A172 (cell line): ENCODE measurements around the gene AP1M1. TPM values are rescaled to one million over a fixed set of nuclear protein-coding genes. Genes with fewer than 3 reads are reported as not detected.

Experiments
- DNase-seq: peaks from one replicate; pipeline ENCODE4 v3.0.0-alpha.2; 2015; ENCODE audit warnings: low spot score
- total RNA-seq: library from RNA; depleted of rRNA; stranded (reverse); fragments of >200 nt; shearing (Covaris generic); gene quantifications from 2 replicates; pipeline ENCODE4 v1.2.3, GENCODE V29; 2014

Gene AP1M1
- total RNA-seq, 1 experiment from 2014 or later: 133 TPM

DNA sequence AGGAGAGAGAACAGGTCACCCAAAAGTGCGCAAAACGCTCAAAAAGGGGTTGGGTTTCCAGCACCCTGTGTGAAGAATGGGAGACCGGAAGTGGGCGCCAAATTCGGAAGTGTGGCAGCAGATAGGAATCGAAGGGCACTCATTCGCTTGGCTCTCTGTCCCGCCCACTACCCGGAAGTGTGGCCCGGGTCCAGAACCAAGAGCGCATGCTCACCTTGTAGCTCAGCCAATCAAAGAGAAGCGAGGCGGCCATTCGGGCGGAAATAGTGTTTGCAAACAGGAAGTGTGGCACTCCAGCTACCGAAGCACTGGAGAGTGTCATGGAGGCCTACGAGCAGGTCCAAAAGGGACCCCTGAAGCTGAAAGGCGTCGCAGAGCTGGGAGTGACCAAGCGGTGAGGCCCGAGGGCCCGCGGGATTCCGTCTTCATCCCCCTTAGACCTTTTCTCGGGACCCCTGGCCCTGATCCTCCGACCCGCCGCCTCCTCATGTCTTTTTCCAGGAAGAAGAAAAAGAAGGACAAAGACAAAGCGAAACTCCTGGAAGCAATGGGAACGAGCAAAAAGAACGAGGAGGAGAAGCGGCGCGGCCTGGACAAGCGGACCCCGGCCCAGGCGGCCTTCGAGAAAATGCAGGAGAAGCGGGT is 12.5 kb upstream of the AP1M1 start, which contains the start of gene FAM32A:
FAM32A (plus strand) TSS at position 288 of the 645 bp plus-strand sequence; CDS start at position 321, 33 bp downstream.
- peak; percentile 100 for DNase-seq

DNA sequence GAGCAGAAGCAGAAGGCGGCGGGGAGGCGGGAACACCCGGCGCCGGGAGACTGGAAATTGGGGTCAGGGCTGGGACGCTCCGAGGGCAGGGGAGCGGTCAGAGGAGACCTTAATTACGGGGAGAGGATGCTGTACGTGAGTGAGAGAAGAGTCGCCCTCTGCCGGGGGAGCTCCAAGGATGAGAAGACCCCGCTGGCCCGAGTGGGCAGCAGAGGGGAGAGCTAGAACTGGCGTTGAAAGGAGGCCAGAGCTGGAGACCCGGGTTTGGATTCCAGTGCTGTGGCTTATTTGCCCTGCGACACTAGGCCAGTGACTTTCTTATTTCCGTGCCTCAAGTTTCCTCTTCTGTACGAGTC is 12.0 kb upstream of the AP1M1 start:
- DNase-seq: peak; percentile 30

DNA sequence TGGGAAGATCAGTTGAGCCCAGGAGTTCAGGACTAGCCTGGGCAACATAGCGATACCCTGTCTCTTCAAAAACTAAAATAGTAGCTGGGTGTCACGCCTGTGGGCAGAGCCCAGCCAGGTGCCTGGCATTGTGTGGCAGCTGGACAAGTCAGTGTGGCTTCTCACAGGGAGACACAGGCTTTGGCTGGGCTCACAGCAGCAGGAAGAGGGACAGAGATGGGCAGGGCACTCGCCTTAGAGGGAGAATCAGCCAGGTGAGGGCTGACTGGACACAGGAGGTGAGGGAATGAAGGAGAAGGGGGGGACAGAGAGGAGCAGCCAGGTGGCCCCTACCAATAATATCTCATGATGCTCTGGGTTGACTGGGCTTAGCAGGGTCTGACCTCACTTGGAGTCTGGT is 9.2 kb upstream of the AP1M1 start:
- no peak for DNase-seq

DNA sequence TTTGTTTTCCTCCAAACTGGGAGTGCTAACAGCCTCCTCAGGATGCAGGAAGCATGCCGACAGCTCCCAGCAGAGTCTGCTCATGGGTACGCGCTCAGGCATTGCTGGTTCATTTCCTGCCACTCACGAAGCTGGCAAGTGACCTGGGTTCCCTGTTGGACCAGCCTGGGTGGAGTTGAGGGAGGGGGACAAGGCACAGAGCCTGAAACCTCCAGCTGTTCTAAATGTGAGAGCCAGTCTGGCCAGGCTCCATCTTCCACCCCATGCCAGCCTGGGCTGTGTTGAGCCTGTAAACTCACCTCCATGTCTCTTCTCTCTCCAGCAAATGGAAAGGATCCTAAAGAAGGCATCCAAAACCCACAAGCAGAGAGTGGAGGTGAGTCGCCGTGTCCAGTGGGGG is 7.5 kb upstream of the AP1M1 start:
- DNase-seq: no peak

DNA sequence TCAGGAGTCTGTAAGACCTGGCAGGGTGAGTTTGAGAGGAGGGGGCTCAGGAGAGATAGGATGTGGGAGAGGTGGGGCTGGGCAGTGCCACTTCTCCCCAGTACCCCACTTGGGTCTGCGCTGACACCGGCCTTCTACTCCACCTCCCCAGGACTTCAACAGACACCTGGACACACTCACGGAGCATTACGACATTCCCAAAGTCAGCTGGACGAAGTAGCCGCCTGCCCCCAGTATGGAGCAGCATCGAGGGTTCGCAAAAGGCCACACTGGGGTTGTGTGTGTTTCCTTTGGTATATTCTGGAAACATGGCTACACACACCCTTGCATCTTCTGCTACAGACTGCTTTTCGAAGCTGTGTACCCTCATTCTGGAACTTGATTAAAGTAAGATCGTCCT is 7.0 kb upstream of the AP1M1 start:
- no peak for DNase-seq

DNA sequence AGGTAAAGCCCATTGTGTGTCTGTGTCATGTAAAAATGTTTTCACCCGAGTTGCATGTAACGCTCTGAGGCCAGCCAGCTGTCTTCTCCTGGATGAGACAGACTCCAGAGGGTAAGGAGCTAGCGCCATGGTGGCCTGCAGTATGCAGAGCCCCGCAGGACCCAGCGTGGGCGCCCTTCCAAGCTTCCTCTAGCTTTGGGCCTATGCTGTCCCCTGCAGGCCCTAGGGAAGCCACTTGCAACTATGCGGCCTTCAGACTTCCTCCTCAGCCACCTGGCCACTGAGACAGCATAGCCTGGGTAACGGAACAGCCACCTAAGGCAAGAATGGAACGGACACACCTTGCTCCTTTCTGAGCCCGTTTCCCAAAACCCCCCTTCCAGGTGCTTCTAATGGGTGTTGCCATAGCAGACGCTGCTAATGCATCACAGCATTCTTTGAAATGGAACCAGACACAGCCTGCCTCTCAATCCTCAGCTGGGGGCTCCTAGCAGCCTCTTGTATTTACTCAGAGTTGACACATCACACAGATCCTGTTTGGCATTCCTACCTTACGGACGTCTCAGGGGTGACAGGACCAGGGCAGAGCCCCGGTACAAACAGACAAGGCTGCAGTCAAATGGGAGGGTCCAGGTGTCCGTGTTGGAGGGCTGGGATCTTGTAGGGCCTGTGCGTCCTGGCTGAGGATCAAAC is 6.3 kb upstream of the AP1M1 start:
- no peak for DNase-seq

DNA sequence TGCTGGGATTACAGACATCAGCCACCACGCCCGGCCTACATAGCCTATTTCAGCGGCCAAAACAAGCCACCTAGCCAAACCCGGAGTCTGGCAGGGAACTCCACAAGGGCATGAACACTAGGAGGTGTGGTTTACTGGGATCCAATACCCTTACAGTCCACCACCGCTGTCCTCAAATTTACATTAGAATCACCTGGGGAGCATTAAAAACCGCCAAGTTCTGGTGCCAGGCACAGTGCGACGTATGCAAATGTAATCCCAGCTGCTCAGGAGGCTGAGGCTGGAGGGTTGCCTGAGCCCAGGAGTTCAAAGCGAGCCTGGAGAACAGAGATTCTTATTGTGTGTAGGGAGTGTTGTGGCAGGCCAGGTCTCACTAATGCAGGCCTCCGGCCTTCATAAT is 4.2 kb upstream of the AP1M1 start:
- no peak for DNase-seq

DNA sequence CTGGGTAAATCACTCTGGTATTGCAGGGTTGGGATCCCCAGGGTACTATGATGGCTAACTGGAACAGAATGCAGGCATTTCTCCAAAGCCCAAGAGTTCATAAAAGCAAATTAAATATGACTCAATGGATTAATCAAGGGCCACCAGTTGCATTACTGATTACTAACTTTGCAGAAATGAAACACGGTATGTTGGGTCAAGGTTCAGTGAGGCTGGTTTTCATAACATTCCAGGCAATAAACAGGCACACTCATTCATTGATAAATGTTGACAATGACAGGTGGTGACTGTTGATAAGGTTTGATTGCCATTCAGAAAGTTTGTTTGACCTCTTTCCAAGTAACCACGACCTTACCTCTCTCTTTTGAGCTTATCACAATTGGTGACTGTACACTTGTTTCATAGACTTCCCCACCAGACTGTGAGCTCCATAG is 506 bp upstream of the AP1M1 start:
- DNase-seq: peak; percentile 70

DNA sequence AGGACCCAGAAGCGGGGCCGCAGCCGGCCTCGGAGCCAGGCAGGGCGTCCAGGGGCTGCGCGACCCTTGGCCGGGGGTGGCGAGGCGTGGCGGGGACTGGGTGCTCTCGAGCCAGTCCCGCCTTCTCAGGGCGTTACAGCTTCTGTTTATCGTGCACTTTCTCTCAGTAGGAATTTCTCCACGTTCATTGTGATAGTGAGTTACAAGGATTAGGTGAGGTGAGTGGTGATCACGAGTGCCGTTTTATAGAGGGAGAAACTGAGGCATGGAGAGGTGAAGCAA is 600 bp downstream of the AP1M1 start:
- DNase-seq: no peak

DNA sequence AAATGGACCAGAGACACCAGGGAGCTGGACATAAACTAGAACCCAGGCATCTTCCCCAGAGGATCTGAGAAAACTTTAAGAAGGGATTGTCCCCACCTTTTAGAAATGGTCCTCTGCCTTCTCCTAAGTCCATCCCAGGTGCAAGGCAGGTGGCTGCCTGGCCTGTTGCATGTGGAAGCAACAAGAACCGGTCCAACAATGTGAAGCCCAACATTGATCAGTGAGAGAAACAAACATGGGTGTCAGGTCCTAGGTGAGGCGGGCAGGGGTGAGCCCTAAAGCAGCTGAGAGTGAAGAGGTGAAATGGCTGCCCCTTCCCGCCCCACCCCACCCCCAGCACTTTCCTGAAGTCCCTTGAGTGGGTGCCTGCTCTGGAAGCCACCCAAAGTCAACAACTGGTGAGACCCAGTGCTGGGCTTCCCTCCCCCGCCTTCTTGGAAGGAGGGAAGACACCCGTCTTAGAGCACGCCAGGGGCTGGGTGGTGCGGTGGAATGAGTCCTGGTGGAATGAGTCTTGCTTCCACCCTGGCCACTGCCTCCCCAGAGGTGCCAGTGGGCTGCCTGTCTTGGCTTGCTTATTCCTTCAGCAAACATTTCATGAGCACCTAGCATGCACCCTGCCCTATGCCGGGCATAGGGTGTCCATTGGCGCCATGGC is 1.7 kb downstream of the AP1M1 start:
- no peak for DNase-seq

DNA sequence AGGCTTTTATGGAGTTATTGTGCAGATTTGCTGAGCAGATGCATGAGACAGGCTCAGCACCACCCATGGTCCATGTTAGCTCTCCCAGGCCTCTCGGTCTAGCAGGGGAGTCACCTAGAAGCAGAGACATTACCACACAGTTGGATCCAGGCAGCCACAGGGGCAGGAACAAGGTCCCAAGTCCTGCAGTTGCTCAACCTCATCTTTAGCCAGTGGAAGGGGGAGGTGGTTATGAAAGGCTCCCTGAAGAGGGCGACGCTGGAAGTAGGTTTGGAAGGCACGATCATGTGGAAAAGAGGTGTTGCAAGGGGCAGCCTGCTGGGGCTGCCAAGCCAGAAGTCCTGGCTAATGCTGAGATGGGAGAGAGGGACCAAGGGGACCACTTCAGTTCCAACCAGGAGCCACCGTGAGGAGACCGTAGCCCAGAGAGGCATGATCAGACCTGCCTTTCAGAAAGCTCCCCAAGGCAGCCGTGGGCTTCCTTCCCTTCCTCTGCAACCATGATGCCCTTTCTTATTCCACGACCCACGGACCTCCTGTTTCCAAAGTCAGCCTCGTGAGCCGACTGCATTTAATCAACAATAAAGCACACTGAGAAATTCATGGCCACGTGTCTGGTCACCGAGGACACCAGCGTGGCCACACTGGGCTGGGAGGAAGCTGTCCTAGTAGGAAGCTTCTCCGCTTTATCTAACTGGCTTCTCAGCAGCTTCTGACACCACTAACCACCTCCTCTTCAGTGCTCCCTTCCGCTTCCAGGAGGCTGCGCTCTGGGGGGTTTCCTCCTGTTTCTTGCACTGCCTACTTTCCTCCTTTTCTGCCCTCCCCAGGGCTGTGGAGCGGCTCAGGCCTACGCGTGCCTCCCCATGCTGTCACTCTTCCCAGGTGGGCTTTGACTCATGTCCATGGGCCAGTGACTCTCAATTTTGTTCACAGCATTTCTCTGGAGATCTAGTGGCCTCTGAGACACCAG is 2.6 kb downstream of the AP1M1 start:
- DNase-seq: no peak

DNA sequence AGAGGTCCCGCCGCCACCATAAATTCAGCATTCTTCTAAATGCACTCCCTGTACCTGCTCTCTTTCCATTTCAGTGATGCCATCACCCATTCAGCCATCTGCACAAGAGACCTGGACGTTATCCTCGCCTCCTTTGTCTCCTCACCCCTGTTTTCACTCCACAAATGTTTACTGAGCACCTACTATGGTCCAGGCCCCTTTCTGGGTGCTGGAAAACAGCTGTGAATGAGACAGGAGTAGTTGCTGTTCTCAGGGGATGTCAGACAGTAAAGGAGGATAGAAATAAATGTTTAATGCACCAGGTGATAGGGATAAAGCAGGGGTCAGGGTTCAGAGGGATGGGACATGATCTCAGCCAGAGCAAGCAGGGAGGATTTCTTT is 3.3 kb downstream of the AP1M1 start:
- no peak for DNase-seq

DNA sequence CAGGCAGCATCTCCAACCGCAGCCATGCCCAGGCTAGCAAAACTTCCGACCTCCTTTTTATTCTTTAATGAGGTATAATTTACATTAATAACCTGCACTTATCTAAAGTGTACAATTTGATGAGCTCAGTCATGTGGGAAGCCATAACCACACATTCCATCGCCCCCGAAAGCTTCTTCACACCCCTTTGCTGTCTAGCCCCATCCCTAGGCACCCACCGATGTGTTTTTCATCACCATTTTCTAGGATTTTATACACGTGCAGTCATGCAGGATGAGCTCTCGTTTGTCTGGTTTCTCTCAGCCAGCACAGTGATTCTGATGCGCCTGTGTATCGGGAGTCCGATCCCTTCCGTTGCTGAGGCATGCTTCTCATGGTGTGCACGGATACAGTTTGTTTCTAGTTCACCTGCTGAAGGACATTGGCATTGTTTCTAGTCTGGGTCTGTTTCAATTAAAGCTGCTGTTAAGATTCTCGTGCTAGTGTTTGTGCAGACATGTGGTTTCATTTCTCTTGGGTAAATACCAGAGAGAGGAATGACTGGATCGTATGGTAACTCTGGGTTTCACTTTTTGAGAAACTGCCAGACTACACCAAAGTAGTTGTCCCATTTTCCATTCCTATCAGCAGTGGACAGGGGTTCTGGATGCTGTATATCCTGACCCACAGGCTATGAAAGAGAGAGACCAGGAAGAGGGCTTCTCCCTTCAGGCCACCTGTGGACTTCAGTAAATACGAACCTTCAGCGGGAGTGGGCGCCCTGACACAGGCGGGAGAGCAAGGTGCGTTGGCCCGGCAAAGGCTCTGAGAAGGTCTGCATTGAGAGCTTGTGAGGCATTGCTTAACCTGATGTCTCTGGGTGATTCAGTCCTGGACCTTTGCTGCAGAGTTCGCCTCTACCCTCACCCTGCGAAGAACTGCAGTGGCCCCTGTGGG is 4.9 kb downstream of the AP1M1 start:
- DNase-seq: no peak

DNA sequence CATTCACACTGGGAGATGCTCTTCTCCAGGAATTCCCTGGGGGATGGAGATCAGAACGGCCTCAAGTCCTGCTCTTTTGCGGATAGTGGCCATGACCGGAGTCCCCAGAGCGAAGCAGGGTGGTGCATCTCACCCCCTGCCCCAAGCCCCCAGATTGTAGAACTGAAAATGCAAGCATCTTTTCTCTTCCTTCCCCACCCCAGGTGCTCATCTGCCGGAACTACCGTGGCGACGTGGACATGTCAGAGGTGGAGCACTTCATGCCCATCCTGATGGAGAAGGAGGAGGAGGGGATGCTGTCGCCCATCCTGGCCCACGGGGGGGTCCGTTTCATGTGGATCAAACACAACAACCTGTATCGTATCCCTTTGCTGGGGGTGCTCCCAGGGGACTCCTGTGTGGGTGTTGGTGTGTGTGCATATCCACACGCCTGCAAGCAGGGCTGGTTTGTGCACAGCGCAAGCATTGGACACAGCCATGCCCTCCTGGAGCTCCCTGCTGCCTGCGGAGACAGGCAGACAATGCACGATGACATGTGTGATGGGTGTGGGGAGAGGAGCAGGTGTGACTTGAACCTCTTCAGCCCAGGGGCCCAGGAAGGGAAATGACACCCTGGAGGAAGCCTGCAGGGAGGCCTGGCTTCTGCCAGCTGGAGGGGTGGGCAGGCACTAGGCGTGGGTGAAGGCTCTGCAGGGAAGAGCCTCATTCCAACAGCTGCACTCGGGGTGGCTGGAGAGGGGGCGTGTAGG is 5.7 kb downstream of the AP1M1 start:
- no peak for DNase-seq

DNA sequence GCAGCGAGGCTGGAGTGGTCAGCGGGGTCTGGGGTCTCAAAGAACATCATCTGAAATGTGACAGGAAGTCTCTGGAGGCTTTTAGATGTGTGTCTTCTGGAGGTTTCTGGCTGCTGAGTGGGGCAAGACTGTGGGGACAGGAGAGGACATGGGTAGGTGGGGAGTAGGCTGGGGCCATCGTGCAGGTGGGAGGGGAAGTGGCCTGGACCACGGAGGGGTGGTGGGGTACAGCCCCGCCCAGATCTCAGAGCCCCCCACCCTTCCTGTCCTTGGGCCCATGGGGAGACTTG is 6.2 kb downstream of the AP1M1 start:
- no peak for DNase-seq

DNA sequence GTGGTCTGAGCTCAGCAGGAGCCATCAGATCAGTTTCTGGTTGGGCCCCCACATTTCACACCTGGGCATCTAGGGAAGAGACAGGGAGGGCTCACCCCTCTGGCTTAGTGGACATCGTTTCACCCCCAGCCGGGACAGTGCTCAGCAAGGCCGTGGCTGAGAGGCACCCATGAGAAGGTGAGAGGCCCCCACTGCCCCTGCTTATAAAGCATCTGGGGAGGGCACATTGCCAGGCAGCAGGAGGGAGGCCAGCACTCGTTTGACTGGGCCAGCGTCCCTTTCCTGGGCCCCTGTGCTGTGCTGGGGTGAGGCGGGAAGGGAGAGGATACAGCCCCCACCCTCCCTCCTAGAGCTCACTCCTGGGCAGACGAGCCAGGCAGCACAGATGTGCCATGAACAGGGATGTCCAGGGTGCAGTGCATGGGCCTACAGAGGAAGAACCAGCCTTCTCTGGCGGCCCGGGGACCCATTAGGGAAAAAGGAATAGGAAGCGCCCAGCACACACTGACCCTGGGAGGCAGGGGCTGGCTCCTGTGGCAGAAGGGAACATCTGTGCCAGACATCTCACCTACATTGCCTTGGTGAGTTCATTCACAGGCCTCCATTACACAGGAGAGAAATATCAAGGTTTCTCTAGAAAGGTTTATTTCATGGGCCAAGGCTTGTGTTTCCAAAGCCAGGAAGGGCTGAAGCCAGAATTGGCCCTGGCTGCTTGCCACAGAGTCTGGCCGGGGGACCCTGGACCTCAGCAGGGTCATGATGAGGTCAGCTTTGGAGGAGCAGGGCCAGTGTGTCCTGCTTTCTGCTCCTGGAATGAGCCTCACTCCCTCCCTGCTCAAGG is 7.7 kb downstream of the AP1M1 start:
- DNase-seq: no peak

DNA sequence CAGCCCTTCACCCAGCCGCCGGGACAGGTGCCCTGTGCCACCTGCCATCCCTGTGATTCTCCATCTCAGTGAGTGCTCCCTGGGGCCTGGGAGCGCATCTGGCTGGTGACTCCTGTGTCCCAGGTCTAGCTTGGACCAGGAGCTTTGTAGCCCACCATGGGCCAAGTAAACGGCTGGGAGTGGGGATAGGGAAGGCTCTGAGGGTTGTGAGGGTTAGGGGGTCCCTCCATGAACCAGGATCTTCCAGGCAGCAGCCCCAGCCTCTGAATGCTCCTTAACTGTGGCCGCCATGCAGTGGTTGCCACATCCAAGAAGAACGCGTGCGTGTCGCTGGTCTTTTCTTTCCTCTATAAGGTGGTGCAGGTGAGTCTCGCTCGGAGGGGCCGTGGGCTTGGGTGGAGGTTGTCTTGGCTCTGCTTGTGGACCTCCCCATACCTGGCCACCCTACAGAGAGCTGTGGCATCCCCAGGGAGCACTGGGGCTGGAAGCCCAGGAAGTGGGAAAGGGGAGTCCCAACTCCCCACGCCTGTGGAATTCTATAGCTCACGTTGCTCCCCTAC is 8.4 kb downstream of the AP1M1 start:
- DNase-seq: no peak

DNA sequence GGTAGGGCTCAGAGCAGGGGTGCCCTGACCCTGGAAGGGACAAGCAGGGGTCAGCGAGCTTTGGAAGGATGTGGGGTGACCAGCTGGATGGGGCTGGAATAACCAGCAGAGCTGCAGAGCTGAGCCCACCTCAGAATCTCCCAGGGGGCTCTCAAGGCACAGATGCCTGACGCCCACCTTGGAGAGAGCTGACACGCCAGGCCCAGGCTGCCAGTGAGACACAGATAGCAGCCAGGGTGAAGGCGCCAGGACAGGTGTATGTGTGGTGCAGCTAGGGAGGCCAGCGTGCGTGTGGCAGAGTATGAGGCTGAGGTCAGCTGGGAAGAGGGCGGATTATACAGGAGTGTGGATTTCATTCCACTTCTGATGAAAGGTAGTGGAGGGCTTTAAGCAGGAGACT is 8.9 kb downstream of the AP1M1 start:
- DNase-seq: no peak

DNA sequence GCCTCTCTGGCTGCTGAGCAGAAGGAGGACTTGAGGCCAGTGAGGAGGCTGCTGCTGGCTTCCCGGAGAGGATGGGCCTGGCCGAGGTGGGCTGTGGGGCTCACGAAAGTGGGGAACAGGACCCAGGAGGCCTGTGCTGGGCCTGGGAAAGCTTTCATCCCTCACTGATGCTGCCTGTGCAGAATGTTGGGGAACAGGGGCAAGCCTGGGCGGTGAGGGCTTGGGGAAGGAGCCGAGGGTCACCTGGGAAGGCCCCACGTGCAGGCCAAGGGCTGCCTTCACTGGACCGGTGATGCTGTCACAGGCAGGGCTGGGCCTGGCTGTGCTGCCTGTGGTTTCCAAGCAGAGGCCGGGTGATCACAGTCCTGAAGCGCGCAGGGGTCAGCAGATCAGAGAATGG is 9.4 kb downstream of the AP1M1 start:
- DNase-seq: no peak
